ENCODE measurements around the gene NRG3.

Gene NRG3

GRCh38 chr10:82856957-82857613 is 982.1 kb downstream of the NRG3 start:
- Histone ChIP-seq H3K4me1 (ENCODE audit: control insufficient read depth, low read length) (no peaks in the 10 kb centered on the region), H3K79me2 (ENCODE audit: control insufficient read depth, low read length) (no peaks in the 10 kb centered on the region), H3K27me3 (ENCODE audit: control insufficient read depth, low read length) (no peaks in the 10 kb centered on the region), H3K4me3 (ENCODE audit: low read length) (no peak overlapping the region), H3K27ac (ENCODE audit: low read depth, low read length) (no peak overlapping the region), H3K36me3 (ENCODE audit: control insufficient read depth, low read length) (no peaks in the 10 kb centered on the region), H3F3A (ENCODE audit: control insufficient read depth, insufficient read depth) (no peaks in the 10 kb centered on the region), H3K9me2 (replicated peaks; ENCODE audit: control insufficient read depth, low read length) (no peaks in the 10 kb centered on the region), H3K9me3 (ENCODE audit: control insufficient read depth, insufficient read depth, low read length) (no peaks in the 10 kb centered on the region), H3K4me2 (ENCODE audit: low read length) (no peak overlapping the region), H4K20me1 (ENCODE audit: control insufficient read depth, insufficient read depth, low read depth, low read length) (no peaks in the 10 kb centered on the region)
- TF ChIP-seq EZH2phosphoT487 (IDR thresholded peaks at IDR 0.05; ENCODE audit: borderline replicate concordance, low read length), result no peak
- TF ChIP-seq, protein P1, sequence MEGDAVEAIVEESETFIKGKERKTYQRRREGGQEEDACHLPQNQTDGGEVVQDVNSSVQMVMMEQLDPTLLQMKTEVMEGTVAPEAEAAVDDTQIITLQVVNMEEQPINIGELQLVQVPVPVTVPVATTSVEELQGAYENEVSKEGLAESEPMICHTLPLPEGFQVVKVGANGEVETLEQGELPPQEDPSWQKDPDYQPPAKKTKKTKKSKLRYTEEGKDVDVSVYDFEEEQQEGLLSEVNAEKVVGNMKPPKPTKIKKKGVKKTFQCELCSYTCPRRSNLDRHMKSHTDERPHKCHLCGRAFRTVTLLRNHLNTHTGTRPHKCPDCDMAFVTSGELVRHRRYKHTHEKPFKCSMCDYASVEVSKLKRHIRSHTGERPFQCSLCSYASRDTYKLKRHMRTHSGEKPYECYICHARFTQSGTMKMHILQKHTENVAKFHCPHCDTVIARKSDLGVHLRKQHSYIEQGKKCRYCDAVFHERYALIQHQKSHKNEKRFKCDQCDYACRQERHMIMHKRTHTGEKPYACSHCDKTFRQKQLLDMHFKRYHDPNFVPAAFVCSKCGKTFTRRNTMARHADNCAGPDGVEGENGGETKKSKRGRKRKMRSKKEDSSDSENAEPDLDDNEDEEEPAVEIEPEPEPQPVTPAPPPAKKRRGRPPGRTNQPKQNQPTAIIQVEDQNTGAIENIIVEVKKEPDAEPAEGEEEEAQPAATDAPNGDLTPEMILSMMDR (IDR thresholded peaks at IDR 0.05; ENCODE audit: low read depth, low read length, poor library complexity, severe bottlenecking), result no peak

- no peak overlapping the region for H3K4me3 ChIP-seq (ENCODE audit: low read length)
- H3K9me2 ChIP-seq (replicated peaks; ENCODE audit: control insufficient read depth, low read length), result no peaks in the 10 kb centered on the region
- H3K9me3 ChIP-seq (ENCODE audit: control insufficient read depth, insufficient read depth, low read length), result no peaks in the 10 kb centered on the region
- no peak overlapping the region for H3K27ac ChIP-seq (ENCODE audit: low read depth, low read length)
- TF ChIP-seq, protein P1 (IDR thresholded peaks at IDR 0.05; ENCODE audit: low read depth, low read length, poor library complexity, severe bottlenecking), result no peak
- TF ChIP-seq EZH2phosphoT487 (IDR thresholded peaks at IDR 0.05; ENCODE audit: borderline replicate concordance, low read length), result no peak
- no peaks in the 10 kb centered on the region for H3K4me1 ChIP-seq (ENCODE audit: control insufficient read depth, low read length)
- H3K27me3 ChIP-seq (ENCODE audit: control insufficient read depth, low read length), result no peaks in the 10 kb centered on the region
- H3F3A ChIP-seq (ENCODE audit: control insufficient read depth, insufficient read depth), result no peaks in the 10 kb centered on the region
- H4K20me1 ChIP-seq (ENCODE audit: control insufficient read depth, insufficient read depth, low read depth, low read length), result no peaks in the 10 kb centered on the region
- no peak overlapping the region for H3K4me2 ChIP-seq (ENCODE audit: low read length)
- H3K79me2 ChIP-seq (ENCODE audit: control insufficient read depth, low read length), result no peaks in the 10 kb centered on the region
- H3K36me3 ChIP-seq (ENCODE audit: control insufficient read depth, low read length), result no peaks in the 10 kb centered on the region
These were observed 986.9 kb downstream of the NRG3 start for GRCh38 chr10:82861889-82862288.

DNA sequence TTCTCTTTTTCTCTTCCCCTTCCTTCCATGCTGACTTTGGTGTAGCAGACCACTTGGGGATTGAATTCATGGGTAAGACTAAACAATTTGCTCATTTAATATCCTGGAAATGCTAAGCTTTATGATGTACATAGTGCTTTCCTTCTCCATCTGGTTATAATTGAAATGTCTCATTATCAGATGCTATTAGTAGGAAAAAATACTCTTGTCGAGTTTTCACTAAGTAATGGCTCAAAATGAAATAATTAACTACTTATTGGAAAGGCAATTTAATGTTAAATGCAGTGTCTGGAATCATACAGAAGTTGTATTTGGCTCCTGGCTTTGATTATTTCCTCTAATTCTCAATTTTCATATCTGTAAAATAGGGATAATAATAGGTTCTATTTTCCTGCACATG is 990.4 kb downstream of the NRG3 start:
- Histone ChIP-seq H4K20me1 (ENCODE audit: control insufficient read depth, insufficient read depth, low read depth, low read length) (no peaks in the 10 kb centered on the region), H3K36me3 (ENCODE audit: control insufficient read depth, low read length) (no peaks in the 10 kb centered on the region), H3K27me3 (ENCODE audit: control insufficient read depth, low read length) (no peaks in the 10 kb centered on the region), H3K9me3 (ENCODE audit: control insufficient read depth, insufficient read depth, low read length) (no peaks in the 10 kb centered on the region), H3K4me3 (ENCODE audit: low read length) (no peak overlapping the region), H3K79me2 (ENCODE audit: control insufficient read depth, low read length) (no peaks in the 10 kb centered on the region), H3K4me1 (ENCODE audit: control insufficient read depth, low read length) (no peaks in the 10 kb centered on the region), H3K4me2 (ENCODE audit: low read length) (no peak overlapping the region), H3K27ac (ENCODE audit: low read depth, low read length) (no peak overlapping the region), H3K9me2 (replicated peaks; ENCODE audit: control insufficient read depth, low read length) (no peaks in the 10 kb centered on the region), H3F3A (ENCODE audit: control insufficient read depth, insufficient read depth) (no peaks in the 10 kb centered on the region)
- TF ChIP-seq, protein P1 (IDR thresholded peaks at IDR 0.05; ENCODE audit: low read depth, low read length, poor library complexity, severe bottlenecking), result no peak
- TF ChIP-seq EZH2phosphoT487 (IDR thresholded peaks at IDR 0.05; ENCODE audit: borderline replicate concordance, low read length), result no peak

Measured in DOHH2 (cell line).